SU-DHL-6 (cell line): ENCODE data around the gene TBC1D22A.

Source experiments
- EZH2phosphoT487 ChIP-seq: fragments of 200-600 bp; sonication (generic), shearing (Covaris generic); conservative IDR thresholded peaks from 2 replicates; pipeline ENCODE4 v1.6.1; 2018; ENCODE audit warnings: mild to moderate bottlenecking, antibody characterized with exemption, low read length, moderate library complexity, mixed read lengths
- TF ChIP-seq, protein P1 (sequence below): fragments of 200-600 bp; sonication (generic); IDR thresholded peaks from one replicate; pipeline ENCODE4 v1.5.1; 2017; ENCODE audit warnings: antibody characterized with exemption, mild to moderate bottlenecking, low read length, moderate library complexity; ENCODE audit not compliant: insufficient read depth, poor library complexity, severe bottlenecking

GRCh38 chr22:47215851-47216250 lies 453.4 kb downstream of the TBC1D22A start:
- TF ChIP-seq, protein P1, sequence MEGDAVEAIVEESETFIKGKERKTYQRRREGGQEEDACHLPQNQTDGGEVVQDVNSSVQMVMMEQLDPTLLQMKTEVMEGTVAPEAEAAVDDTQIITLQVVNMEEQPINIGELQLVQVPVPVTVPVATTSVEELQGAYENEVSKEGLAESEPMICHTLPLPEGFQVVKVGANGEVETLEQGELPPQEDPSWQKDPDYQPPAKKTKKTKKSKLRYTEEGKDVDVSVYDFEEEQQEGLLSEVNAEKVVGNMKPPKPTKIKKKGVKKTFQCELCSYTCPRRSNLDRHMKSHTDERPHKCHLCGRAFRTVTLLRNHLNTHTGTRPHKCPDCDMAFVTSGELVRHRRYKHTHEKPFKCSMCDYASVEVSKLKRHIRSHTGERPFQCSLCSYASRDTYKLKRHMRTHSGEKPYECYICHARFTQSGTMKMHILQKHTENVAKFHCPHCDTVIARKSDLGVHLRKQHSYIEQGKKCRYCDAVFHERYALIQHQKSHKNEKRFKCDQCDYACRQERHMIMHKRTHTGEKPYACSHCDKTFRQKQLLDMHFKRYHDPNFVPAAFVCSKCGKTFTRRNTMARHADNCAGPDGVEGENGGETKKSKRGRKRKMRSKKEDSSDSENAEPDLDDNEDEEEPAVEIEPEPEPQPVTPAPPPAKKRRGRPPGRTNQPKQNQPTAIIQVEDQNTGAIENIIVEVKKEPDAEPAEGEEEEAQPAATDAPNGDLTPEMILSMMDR = no peak
- no peak for TF ChIP-seq EZH2phosphoT487
